ENCODE results near the gene TANGO6.
"Not testable (repeated sequence)": the region's sequence is repeated elsewhere in the genome, so short reads cannot be mapped to it uniquely, and the experiment has no call there.

TANGO6 gene

DNA sequence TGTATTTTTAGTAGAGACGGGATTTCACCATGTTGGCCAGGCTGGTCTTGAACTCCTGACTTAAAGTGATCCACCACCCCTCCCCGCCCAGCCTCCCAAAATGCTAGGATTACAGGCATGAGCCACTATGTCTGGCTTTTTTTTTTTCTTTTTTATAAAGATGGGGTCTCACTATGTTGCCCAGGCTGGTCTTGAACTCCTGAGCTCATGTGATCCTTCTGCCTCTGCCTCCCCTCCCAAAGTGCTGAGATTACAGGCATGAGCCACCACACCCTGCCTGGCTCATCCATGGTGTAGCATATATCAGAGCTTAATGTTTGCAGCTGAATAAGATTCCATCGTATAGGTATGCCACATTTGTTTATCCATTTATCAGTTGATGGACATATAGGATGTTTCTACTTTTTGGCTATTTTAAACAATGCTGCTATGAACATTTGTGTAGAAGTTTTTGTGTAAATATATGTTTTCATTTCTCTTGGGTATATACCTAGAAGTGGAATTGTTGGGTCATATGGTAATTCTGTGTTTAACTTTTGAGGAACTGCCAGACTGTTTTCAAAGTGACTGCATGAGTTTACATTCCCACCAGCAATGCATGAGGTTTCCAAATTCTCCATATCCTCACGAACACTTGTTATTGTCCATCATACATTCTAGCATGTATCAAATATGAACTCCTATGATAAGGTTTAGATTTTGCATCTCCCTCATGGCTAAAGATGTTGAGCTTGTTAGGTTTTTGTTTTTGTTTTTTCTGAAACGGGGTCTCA lies 206.5 kb downstream of the TANGO6 start:
- Histone ChIP-seq H3K4me3 (ENCODE audit: severe bottlenecking) (no peak overlapping the region), H3K9me3 (ENCODE audit: severe bottlenecking) (no peaks in the 10 kb centered on the region), H3K27ac (ENCODE audit: poor library complexity, severe bottlenecking) (peak overlapping the region; percentile 32), H3K4me1 (ENCODE audit: insufficient read depth, poor library complexity, severe bottlenecking) (peaks cover 21% of the 10 kb centered on the region), H3K36me3 (ENCODE audit: low read depth) (no peaks in the 10 kb centered on the region), H3K27me3 (ENCODE audit: insufficient read depth, poor library complexity, severe bottlenecking) (no peaks in the 10 kb centered on the region)
- TF ChIP-seq, protein P1, sequence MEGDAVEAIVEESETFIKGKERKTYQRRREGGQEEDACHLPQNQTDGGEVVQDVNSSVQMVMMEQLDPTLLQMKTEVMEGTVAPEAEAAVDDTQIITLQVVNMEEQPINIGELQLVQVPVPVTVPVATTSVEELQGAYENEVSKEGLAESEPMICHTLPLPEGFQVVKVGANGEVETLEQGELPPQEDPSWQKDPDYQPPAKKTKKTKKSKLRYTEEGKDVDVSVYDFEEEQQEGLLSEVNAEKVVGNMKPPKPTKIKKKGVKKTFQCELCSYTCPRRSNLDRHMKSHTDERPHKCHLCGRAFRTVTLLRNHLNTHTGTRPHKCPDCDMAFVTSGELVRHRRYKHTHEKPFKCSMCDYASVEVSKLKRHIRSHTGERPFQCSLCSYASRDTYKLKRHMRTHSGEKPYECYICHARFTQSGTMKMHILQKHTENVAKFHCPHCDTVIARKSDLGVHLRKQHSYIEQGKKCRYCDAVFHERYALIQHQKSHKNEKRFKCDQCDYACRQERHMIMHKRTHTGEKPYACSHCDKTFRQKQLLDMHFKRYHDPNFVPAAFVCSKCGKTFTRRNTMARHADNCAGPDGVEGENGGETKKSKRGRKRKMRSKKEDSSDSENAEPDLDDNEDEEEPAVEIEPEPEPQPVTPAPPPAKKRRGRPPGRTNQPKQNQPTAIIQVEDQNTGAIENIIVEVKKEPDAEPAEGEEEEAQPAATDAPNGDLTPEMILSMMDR (IDR thresholded peaks at IDR 0.05; ENCODE audit: poor library complexity, severe bottlenecking) = no peak
- no peak for DNase-seq (ENCODE audit: low spot score)
- ATAC-seq (ENCODE audit: low read depth) = no peak

DNA sequence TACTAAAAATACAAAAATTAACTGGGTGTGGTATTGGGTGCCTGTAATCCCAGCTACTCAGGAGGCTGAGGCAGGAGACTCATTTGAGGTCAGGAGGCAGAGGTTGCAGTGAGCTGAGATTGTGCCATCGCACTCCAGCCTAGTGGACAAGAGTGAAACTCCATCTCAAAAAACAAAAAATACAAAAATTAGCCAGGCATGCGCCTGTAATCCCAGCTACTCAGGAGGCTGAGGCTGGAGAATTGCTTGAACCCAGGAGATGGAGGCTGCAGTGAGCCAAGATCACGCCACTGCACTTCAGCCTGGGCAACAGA lies 208.1 kb downstream of the TANGO6 start:
- ATAC-seq (ENCODE audit: low read depth); H3K4me3 ChIP-seq (ENCODE audit: severe bottlenecking); H3K9me3 ChIP-seq (ENCODE audit: severe bottlenecking); DNase-seq (ENCODE audit: low spot score); H3K36me3 ChIP-seq (ENCODE audit: low read depth); H3K27me3 ChIP-seq (ENCODE audit: insufficient read depth, poor library complexity, severe bottlenecking): not testable (repeated sequence)
- TF ChIP-seq, protein P1 (IDR thresholded peaks at IDR 0.05; ENCODE audit: poor library complexity, severe bottlenecking) = peak; percentile 29
- H3K27ac ChIP-seq (ENCODE audit: poor library complexity, severe bottlenecking) = peak overlapping the region; percentile 18
- H3K4me1 ChIP-seq (ENCODE audit: insufficient read depth, poor library complexity, severe bottlenecking) = peaks cover 21% of the 10 kb centered on the region

DNA sequence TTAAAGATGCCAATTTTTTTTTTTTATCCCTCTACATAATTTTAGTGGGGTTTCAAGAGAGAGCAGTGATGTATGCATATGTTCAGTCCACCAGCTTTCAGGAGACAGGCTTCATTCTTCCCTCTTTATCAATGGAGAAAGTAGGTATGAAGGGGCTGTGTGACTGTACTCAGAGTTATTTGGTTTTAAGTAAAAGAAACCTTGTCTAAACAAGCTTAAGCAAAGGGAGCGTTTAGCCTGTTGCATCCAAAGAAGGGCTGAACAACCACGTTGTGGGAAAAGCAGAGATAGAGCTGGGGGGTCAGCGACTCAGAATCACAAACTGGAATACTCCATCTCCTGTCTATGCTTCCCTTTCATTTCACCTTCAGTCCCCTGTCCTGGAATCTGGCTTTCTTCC lies 211.7 kb downstream of the TANGO6 start:
- DNase-seq (ENCODE audit: low spot score) (no peak), ATAC-seq (ENCODE audit: low read depth) (no peak)
- Histone ChIP-seq H3K4me1 (ENCODE audit: insufficient read depth, poor library complexity, severe bottlenecking) (peaks cover 33% of the 10 kb centered on the region), H3K9me3 (ENCODE audit: severe bottlenecking) (no peaks in the 10 kb centered on the region), H3K27me3 (ENCODE audit: insufficient read depth, poor library complexity, severe bottlenecking) (no peaks in the 10 kb centered on the region), H3K27ac (ENCODE audit: poor library complexity, severe bottlenecking) (no peak overlapping the region), H3K4me3 (ENCODE audit: severe bottlenecking) (no peak overlapping the region), H3K36me3 (ENCODE audit: low read depth) (no peaks in the 10 kb centered on the region)
- TF ChIP-seq, protein P1 (IDR thresholded peaks at IDR 0.05; ENCODE audit: poor library complexity, severe bottlenecking) = no peak

DNA sequence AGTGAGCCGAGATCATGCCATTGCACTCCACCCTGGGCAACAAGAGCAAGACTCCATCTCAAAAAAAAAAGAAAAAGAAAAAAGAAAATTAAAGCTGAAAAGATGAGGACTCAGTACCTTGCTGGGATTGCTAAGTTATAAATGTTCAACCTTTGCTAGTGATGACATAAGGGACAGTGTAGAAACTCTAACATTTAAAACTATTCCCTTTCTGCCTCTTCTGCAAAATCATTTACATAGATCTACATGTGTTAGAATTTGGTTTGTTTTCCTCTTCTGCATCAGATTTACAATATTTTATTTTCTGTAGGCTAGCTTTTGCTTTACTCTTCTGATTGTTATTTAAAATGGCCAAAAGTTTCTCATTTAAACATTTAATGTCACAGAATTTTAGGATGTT lies 212.6 kb downstream of the TANGO6 start:
- peaks cover 30% of the 10 kb centered on the region for H3K4me1 ChIP-seq (ENCODE audit: insufficient read depth, poor library complexity, severe bottlenecking)
- no peaks in the 10 kb centered on the region for H3K27me3 ChIP-seq (ENCODE audit: insufficient read depth, poor library complexity, severe bottlenecking)
- no peaks in the 10 kb centered on the region for H3K36me3 ChIP-seq (ENCODE audit: low read depth)
- no peak overlapping the region for H3K4me3 ChIP-seq (ENCODE audit: severe bottlenecking)
- no peak for ATAC-seq (ENCODE audit: low read depth)
- peak overlapping the region; percentile 94 for H3K27ac ChIP-seq (ENCODE audit: poor library complexity, severe bottlenecking)
- TF ChIP-seq, protein P1 (IDR thresholded peaks at IDR 0.05; ENCODE audit: poor library complexity, severe bottlenecking) = no peak
- H3K9me3 ChIP-seq (ENCODE audit: severe bottlenecking) = no peaks in the 10 kb centered on the region
- no peak for DNase-seq (ENCODE audit: low spot score)

DNA sequence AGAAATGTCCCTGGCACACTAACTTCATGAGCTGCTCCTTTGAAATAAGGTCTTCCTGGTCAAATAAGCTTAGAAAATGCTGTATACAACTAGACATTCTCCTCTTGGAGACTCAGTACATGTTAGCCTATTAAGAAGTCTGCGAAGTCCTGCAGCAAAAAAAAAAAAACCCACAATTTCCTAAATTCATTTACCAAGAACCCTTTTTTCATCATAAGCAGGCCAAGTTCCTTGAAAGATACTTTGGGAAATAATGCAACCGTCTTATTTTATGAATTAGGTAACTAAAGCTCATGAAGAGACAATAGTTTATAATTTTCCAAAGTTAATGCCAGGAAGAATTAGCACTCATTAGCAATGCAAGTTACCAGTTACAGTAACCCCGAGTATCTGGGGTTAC lies 213.1 kb downstream of the TANGO6 start:
- Histone ChIP-seq H3K36me3 (ENCODE audit: low read depth) (no peaks in the 10 kb centered on the region), H3K27ac (ENCODE audit: poor library complexity, severe bottlenecking) (peak overlapping the region; percentile 94), H3K4me3 (ENCODE audit: severe bottlenecking) (no peak overlapping the region), H3K27me3 (ENCODE audit: insufficient read depth, poor library complexity, severe bottlenecking) (no peaks in the 10 kb centered on the region), H3K9me3 (ENCODE audit: severe bottlenecking) (no peaks in the 10 kb centered on the region), H3K4me1 (ENCODE audit: insufficient read depth, poor library complexity, severe bottlenecking) (peaks cover 25% of the 10 kb centered on the region)
- ATAC-seq (ENCODE audit: low read depth) (no peak), DNase-seq (ENCODE audit: low spot score) (no peak)
- TF ChIP-seq, protein P1 (IDR thresholded peaks at IDR 0.05; ENCODE audit: poor library complexity, severe bottlenecking) = no peak
